ENCODE results near the gene FAM240B.

DNA sequence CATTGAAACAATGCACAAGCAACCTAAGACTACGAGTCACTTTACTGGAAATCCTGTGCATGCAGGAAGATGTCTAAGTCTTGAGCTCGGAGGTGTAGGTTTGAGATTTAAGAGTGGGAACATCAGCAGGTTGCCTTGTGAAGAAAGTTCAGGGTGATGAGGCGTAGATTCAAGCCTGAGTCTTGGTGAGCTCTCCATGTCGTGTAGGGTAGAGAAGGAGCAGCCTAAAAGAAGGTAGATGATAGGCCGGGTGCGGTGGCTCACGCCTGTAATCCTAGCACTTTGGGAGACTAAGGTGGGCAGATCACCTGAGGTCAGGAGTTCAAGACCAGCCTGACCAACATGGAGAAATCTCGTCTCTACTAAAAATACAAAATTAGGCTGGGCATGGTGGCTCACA lies 69.4 kb downstream of the FAM240B start:
- TF ChIP-seq, protein P1, sequence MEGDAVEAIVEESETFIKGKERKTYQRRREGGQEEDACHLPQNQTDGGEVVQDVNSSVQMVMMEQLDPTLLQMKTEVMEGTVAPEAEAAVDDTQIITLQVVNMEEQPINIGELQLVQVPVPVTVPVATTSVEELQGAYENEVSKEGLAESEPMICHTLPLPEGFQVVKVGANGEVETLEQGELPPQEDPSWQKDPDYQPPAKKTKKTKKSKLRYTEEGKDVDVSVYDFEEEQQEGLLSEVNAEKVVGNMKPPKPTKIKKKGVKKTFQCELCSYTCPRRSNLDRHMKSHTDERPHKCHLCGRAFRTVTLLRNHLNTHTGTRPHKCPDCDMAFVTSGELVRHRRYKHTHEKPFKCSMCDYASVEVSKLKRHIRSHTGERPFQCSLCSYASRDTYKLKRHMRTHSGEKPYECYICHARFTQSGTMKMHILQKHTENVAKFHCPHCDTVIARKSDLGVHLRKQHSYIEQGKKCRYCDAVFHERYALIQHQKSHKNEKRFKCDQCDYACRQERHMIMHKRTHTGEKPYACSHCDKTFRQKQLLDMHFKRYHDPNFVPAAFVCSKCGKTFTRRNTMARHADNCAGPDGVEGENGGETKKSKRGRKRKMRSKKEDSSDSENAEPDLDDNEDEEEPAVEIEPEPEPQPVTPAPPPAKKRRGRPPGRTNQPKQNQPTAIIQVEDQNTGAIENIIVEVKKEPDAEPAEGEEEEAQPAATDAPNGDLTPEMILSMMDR (conservative IDR thresholded peaks at IDR 0.05; ENCODE audit: low read length), result no peak
- no peak for TF ChIP-seq EZH2phosphoT487 (IDR thresholded peaks at IDR 0.05; ENCODE audit: borderline replicate concordance)

Data from Loucy (cell line).